H1 (cell line): ENCODE measurements around the gene NELL2. TPM values are rescaled to one million over a fixed set of nuclear protein-coding genes. Genes with fewer than 3 reads are reported as not detected.

Experiments
- CTCF ChIA-PET: fragments of 300-600 bp; sonication (Branson Sonifier 250); formaldehyde crosslinking; loops from one replicate; lab custom pipeline; 2021; ENCODE audit not compliant: partially characterized antibody; lab: Charles Lee
- POLR2A ChIA-PET: fragments of 300-600 bp; sonication (Branson Sonifier 250); formaldehyde crosslinking; loops from one replicate; lab custom pipeline; 2021; ENCODE audit warnings: inconsistent platforms; ENCODE audit not compliant: partially characterized antibody; lab: Charles Lee
- DNase-seq, 2 experiments: peaks; one replicate each; pipeline versions ENCODE4 v3.0.0 to v3.0.0-alpha.2; 2010 to 2022; ENCODE audit warnings: low spot score in 2 of 2, low read depth in 1 of 2, mixed read lengths in 1 of 2
- FAIRE-seq: peaks from 2 replicates; lab custom pipeline; 2011; peaks lifted over from hg19 to GRCh38; lab: Jason Lieb, UNC
- H2AFZ ChIP-seq: 2 replicates; pipeline ENCODE4 v1.8.1; 2012; ENCODE audit warnings: low read length, inconsistent platforms
- H2AK5ac ChIP-seq: 2 replicates; pipeline ENCODE4 v1.6.1; 2013; ENCODE audit warnings: low read depth, low read length
- H2BK120ac ChIP-seq: replicated peaks from 2 replicates; pipeline ENCODE3; 2013; ENCODE audit warnings: low read depth, low read length, inconsistent platforms
- H2BK12ac ChIP-seq: 2 replicates; pipeline ENCODE4 v1.6.1; 2013; ENCODE audit warnings: low read depth, low read length
- H2BK15ac ChIP-seq: 2 replicates; pipeline ENCODE4 v1.6.1; 2013; ENCODE audit warnings: low read length
- H2BK20ac ChIP-seq: 2 replicates; pipeline ENCODE4 v1.6.1; 2013; ENCODE audit warnings: low read length
- H2BK5ac ChIP-seq: 2 replicates; pipeline ENCODE4 v1.6.1; 2013; ENCODE audit warnings: low read depth, low read length
- H3K14ac ChIP-seq: 2 replicates; pipeline ENCODE4 v1.6.1; 2013; ENCODE audit warnings: inconsistent platforms; ENCODE audit not compliant: insufficient read length
- H3K18ac ChIP-seq: 2 replicates; pipeline ENCODE4 v1.6.1; 2013; ENCODE audit warnings: low read length; ENCODE audit errors: extremely low read depth
- H3K23ac ChIP-seq: 2 replicates; pipeline ENCODE4 v1.6.1; 2013; ENCODE audit warnings: inconsistent platforms; ENCODE audit not compliant: insufficient read length
- H3K23me2 ChIP-seq: 2 replicates; pipeline ENCODE4 v1.6.1; 2013; ENCODE audit warnings: low read depth, low read length
- H3K27ac ChIP-seq: 2 replicates; pipeline ENCODE4 v1.6.1; 2011; ENCODE audit warnings: low read depth, low read length, inconsistent platforms
- H3K27me3 ChIP-seq, 4 experiments: replicated peaks in 1 of 4; 1 replicate in 1 of 4; 2 replicates in 3 of 4; pipeline versions ENCODE4 v1.6.1 to v1.8.1; 2011 to 2013; ENCODE audit warnings: low read length in 3 of 4, mild to moderate bottlenecking in 3 of 4, inconsistent platforms in 2 of 4, mixed read lengths in 2 of 4, moderate library complexity in 1 of 4; ENCODE audit not compliant: control insufficient read depth in 3 of 4, insufficient read depth in 3 of 4; ENCODE audit errors: extremely low read depth in 1 of 4
- H3K36me3 ChIP-seq, 4 experiments: 2 replicates each; pipeline versions ENCODE4 v1.6.1 to v1.8.1; 2011 to 2013; ENCODE audit warnings: mild to moderate bottlenecking in 4 of 4, low read length in 3 of 4, moderate library complexity in 2 of 4, control low read depth in 1 of 4, inconsistent platforms in 1 of 4; ENCODE audit not compliant: insufficient read depth in 4 of 4, control insufficient read depth in 2 of 4
- H3K4ac ChIP-seq: replicated peaks from 2 replicates; pipeline ENCODE3; 2013; ENCODE audit warnings: low read length, low read depth, mixed read lengths, inconsistent platforms; ENCODE audit not compliant: insufficient read length
- H3K4me1 ChIP-seq, 4 experiments: replicated peaks in 1 of 4; 1 replicate in 1 of 4; 2 replicates in 3 of 4; pipeline versions ENCODE4 v1.6.1 to v1.8.1; 2011 to 2013; ENCODE audit warnings: low read length in 3 of 4, inconsistent platforms in 2 of 4, mixed read lengths in 1 of 4; ENCODE audit not compliant: insufficient read depth in 4 of 4, control insufficient read depth in 3 of 4
- H3K4me2 ChIP-seq, 2 experiments: 2 replicates each; pipeline versions ENCODE4 v1.6.1 to v1.8.1; 2011 to 2013; ENCODE audit warnings: low read depth in 2 of 2, low read length in 2 of 2, control low read depth in 1 of 2, inconsistent platforms in 1 of 2, mild to moderate bottlenecking in 1 of 2; ENCODE audit not compliant: insufficient read depth in 1 of 2
- H3K4me3 ChIP-seq, 4 experiments: fragments of 200-600, 300-600 bp in 1 of 4; sonication (generic), shearing (Covaris generic), sonication (Bioruptor Twin) in 1 of 4; 2 replicates each; pipeline versions ENCODE4 v1.5.1 to v1.8.1; 2011 to 2016; ENCODE audit warnings: low read length in 4 of 4, low read depth in 3 of 4, control low read depth in 2 of 4, inconsistent platforms in 2 of 4, mild to moderate bottlenecking in 2 of 4, mixed read lengths in 1 of 4, moderate library complexity in 1 of 4; ENCODE audit not compliant: insufficient read depth in 2 of 4; ENCODE audit errors: extremely low read depth in 1 of 4
- H3K56ac ChIP-seq: replicated peaks from 2 replicates; pipeline ENCODE3; 2013; ENCODE audit warnings: low read depth, mild to moderate bottlenecking, mixed read lengths, low read length, inconsistent platforms; ENCODE audit not compliant: insufficient read length
- H3K79me1 ChIP-seq: 2 replicates; pipeline ENCODE4 v1.6.1; 2013; ENCODE audit warnings: low read depth, low read length, control low read depth
- H3K79me2 ChIP-seq, 2 experiments: 2 replicates each; pipeline versions ENCODE4 v1.6.1 to v1.8.1; 2012 to 2013; ENCODE audit warnings: low read length in 2 of 2, mild to moderate bottlenecking in 2 of 2, inconsistent platforms in 1 of 2; ENCODE audit not compliant: insufficient read depth in 2 of 2, control insufficient read depth in 1 of 2
- H3K9ac ChIP-seq, 4 experiments: replicated peaks in 1 of 4; 1 replicate in 1 of 4; 2 replicates in 3 of 4; pipeline versions ENCODE4 v1.6.1 to v1.8.1; 2011 to 2013; ENCODE audit warnings: low read depth in 3 of 4, low read length in 3 of 4, control low read depth in 2 of 4, mild to moderate bottlenecking in 2 of 4, moderate library complexity in 2 of 4, inconsistent platforms in 1 of 4; ENCODE audit errors: extremely low read depth in 1 of 4
- H3K9me3 ChIP-seq, 2 experiments: 2 replicates each; pipeline versions ENCODE4 v1.6.1 to v1.8.1; 2012 to 2013; ENCODE audit warnings: mild to moderate bottlenecking in 2 of 2, moderate library complexity in 2 of 2, control low read depth in 1 of 2, inconsistent platforms in 1 of 2, low read depth in 1 of 2, low read length in 1 of 2, mixed read lengths in 1 of 2; ENCODE audit not compliant: insufficient read depth in 2 of 2
- H4K20me1 ChIP-seq, 2 experiments: replicated peaks in 1 of 2; 2 replicates each; pipeline versions ENCODE3 to v1.8.1; 2011 to 2013; ENCODE audit warnings: inconsistent platforms in 2 of 2, low read length in 2 of 2, mild to moderate bottlenecking in 1 of 2; ENCODE audit not compliant: insufficient read depth in 2 of 2, control insufficient read depth in 1 of 2
- H4K5ac ChIP-seq: 2 replicates; pipeline ENCODE4 v1.6.1; 2013; ENCODE audit warnings: low read length, low read depth, mixed read lengths, inconsistent platforms; ENCODE audit not compliant: insufficient read length
- H4K8ac ChIP-seq: 2 replicates; pipeline ENCODE4 v1.8.0; 2013; ENCODE audit warnings: mild to moderate bottlenecking, moderate library complexity, low read length, inconsistent platforms; ENCODE audit not compliant: insufficient read depth; ENCODE audit errors: extremely low read depth
- H4K91ac ChIP-seq: replicated peaks from 2 replicates; pipeline ENCODE3; 2013; ENCODE audit warnings: low read length, mixed read lengths, inconsistent platforms; ENCODE audit not compliant: insufficient read length
- BCL11A ChIP-seq, 2 experiments: IDR thresholded peaks; one replicate each; pipeline ENCODE4 v1.6.1; 2011; ENCODE audit warnings: low read depth in 2 of 2, low read length in 2 of 2, mild to moderate bottlenecking in 2 of 2
- CTBP2 ChIP-seq: IDR thresholded peaks from 2 replicates; pipeline ENCODE4 v1.7.0; 2011; ENCODE audit warnings: borderline replicate concordance, mild to moderate bottlenecking, moderate library complexity, mixed read lengths, low read length; ENCODE audit not compliant: insufficient read depth, insufficient read length
- FOSL1 ChIP-seq: IDR thresholded peaks from 2 replicates; pipeline ENCODE4 v1.6.1; 2011; ENCODE audit warnings: mild to moderate bottlenecking, low read depth, low read length, moderate library complexity; ENCODE audit not compliant: insufficient read depth
- JUND ChIP-seq: IDR thresholded peaks from 2 replicates; pipeline ENCODE4 v1.6.1; 2011; ENCODE audit warnings: mild to moderate bottlenecking, improper control_type of control experiment, low read length
- POU5F1 ChIP-seq: IDR thresholded peaks from 2 replicates; pipeline ENCODE4 v1.6.1; 2011; ENCODE audit warnings: low read depth, mild to moderate bottlenecking, low read length, moderate library complexity
- RFX5 ChIP-seq: IDR thresholded peaks from 2 replicates; pipeline ENCODE4 v1.6.1; 2011; ENCODE audit warnings: low read depth, low read length, improper control_type of control experiment, borderline replicate concordance
- SAP30 ChIP-seq: fragments of 300-600 bp; sonication (generic); IDR thresholded peaks from 2 replicates; pipeline ENCODE4 v1.7.1; 2012; ENCODE audit warnings: low read length, moderate library complexity, mild to moderate bottlenecking, inconsistent platforms; ENCODE audit not compliant: insufficient read depth, insufficient replicate concordance
- TEAD4 ChIP-seq: IDR thresholded peaks from 2 replicates; pipeline ENCODE4 v1.6.1; 2012; ENCODE audit warnings: low read depth, low read length, inconsistent platforms, mixed read lengths
- WGBS, 2 experiments: shearing (Covaris generic) in 1 of 2; methylation state at CpG; one replicate each; pipeline versions ENCODE4 v1.1.6 to v1.1.7; 2013 to 2015; ENCODE audit warnings: low lambda C conversion rate in 2 of 2, mixed read lengths in 2 of 2, inconsistent platforms in 1 of 2, low coverage in 1 of 2, missing lambda C conversion rate in 1 of 2; ENCODE audit not compliant: insufficient replicate concordance in 2 of 2, insufficient coverage in 1 of 2, insufficient read length in 1 of 2; ENCODE audit errors: extremely low coverage in 1 of 2, missing lambda C conversion rate in 1 of 2; 5-methylcytosine and 5-hydroxymethylcytosine counted together
- polyA plus RNA-seq, 7 experiments: library from polyadenylated mRNA; depleted of rRNA in 3 of 7; stranded (reverse) in 5 of 7; unstranded in 2 of 7; fragments of >200 nt in 5 of 7; fragments of 200-250 nt in 2 of 7; gene quantifications; 1 replicate in 5 of 7; 2 replicates in 1 of 7; 4 replicates in 1 of 7; pipeline versions ENCODE4 v1.2.1 to v1.2.3, GENCODE V29; 2011 to 2013; ENCODE audit warnings: missing spikeins in 2 of 7, mixed read lengths in 2 of 7
- total RNA-seq: library from RNA; stranded (reverse); fragmentation: NEBNext Ultra II Directional; extraction: Animal tissue kit (Norgen Biotek cat#: 25700); gene quantifications from 2 replicates; pipeline ENCODE4 v1.2.1, GENCODE V29; 2021
- TF ChIP-seq, protein P1 (sequence below): IDR thresholded peaks from 2 replicates; pipeline ENCODE4 v1.6.1; 2012; ENCODE audit warnings: inconsistent platforms
- TF ChIP-seq, protein P2 (sequence below): IDR thresholded peaks from 2 replicates; pipeline ENCODE4 v1.6.1; 2012; ENCODE audit warnings: low read length, inconsistent platforms

NELL2 gene
- total and polyA plus RNA-seq, 2 of the 8 experiments (the other 6 are each of a cell fraction or from before 2014, with no cell fraction given): 54.2 to 56.8 TPM

DNA sequence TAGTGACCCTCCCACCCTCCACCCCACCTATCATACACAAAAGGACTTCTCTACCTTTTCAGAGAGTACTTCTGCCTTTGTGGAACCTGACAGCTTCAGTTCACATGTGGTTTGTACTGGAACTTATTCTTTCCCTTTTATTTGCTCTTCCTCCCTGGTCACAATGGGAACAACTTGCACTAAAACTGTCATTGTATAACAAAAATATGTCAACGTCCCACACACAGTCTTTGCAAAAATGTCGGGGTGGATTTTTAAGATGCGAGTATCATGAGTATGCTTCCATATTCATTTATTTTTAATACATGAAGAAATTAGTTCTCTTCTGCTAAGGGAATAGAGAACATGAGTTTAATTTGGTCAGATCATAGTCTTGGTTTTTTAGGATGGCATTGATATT, 45.6 kb upstream of the NELL2 start:
- DNase-seq (no peak), FAIRE-seq (no peak)
- Histone ChIP-seq H2BK15ac (no peak overlapping the region), H2BK12ac (no peak overlapping the region), H3K79me1 (no peaks in the 10 kb centered on the region), H3K79me2 (no peaks in the 10 kb centered on the region), H3K18ac (no peak overlapping the region), H2AK5ac (no peak overlapping the region), H3K4ac (no peak overlapping the region), H3K4me1 (peaks cover 0 to 5% (median under 1%) of the 10 kb centered on the region in 4 experiments; a peak in 2 of 7 replicates), H2BK120ac (no peak overlapping the region), H3K27ac (no peak overlapping the region), H3K23ac (no peak overlapping the region), H4K8ac (no peak overlapping the region), H3K9ac (no peak overlapping the region), H3K4me3 (no peak overlapping the region), H2AFZ (no peak overlapping the region), H4K5ac (no peak overlapping the region), H2BK20ac (no peak overlapping the region), H3K56ac (no peak overlapping the region), H2BK5ac (no peak overlapping the region), H3K23me2 (no peaks in the 10 kb centered on the region; the same call in 1 of the 2 replicates), H3K4me2 (no peak overlapping the region), H4K91ac (no peak overlapping the region), H4K20me1 (no peaks in the 10 kb centered on the region), H3K36me3 (no peaks in the 10 kb centered on the region), H3K9me3 (no peaks in the 10 kb centered on the region), H3K14ac (no peak overlapping the region), H3K27me3 (no peaks in the 10 kb centered on the region)
- TF ChIP-seq RFX5 (no peak), SAP30 (no peak), FOSL1 (no peak), CTBP2 (no peak), JUND (no peak), TEAD4 (no peak), BCL11A (IDR thresholded peaks at IDR 0.05; ENCODE audit: low read depth in 2 of 2, low read length in 2 of 2) (no peak), POU5F1 (no peak)
- TF ChIP-seq, protein P1, sequence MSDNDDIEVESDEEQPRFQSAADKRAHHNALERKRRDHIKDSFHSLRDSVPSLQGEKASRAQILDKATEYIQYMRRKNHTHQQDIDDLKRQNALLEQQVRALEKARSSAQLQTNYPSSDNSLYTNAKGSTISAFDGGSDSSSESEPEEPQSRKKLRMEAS: no peak
- TF ChIP-seq, protein P2, sequence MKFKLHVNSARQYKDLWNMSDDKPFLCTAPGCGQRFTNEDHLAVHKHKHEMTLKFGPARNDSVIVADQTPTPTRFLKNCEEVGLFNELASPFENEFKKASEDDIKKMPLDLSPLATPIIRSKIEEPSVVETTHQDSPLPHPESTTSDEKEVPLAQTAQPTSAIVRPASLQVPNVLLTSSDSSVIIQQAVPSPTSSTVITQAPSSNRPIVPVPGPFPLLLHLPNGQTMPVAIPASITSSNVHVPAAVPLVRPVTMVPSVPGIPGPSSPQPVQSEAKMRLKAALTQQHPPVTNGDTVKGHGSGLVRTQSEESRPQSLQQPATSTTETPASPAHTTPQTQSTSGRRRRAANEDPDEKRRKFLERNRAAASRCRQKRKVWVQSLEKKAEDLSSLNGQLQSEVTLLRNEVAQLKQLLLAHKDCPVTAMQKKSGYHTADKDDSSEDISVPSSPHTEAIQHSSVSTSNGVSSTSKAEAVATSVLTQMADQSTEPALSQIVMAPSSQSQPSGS: no peak
- POLR2A ChIA-PET: interaction anchor here (1.2 kb wide), 1 partner anchor 10 kb away, joined by 3 read pairs; no protein-coding TSS in a partner anchor
- 87% methylated on average over 3 of the region's 3 CpGs; no CpG with 5 or more reads in 1 of the 2 experiments for WGBS, 2 experiments
- CTCF ChIA-PET: interaction anchor here (1.0 to 1.8 kb wide), 2 partner anchors 9 to 596 kb away, joined by 3 to 5 read pairs; no protein-coding TSS in a partner anchor
